DOHH2 (cell line): ENCODE data around the gene UPK3A.
A peak's percentile ranks its signal among the peaks of the same experiment; 100 is the strongest.

Source experiments
- H3F3A ChIP-seq: fragments of 200-600 bp; sonication (generic), shearing (Covaris generic); 2 replicates; pipeline ENCODE4 v1.6.0; 2016; ENCODE audit warnings: antibody characterized with exemption, mild to moderate bottlenecking; ENCODE audit not compliant: control insufficient read depth, insufficient read depth
- H3K27ac ChIP-seq: fragments of 200-600 bp; sonication (generic); 2 replicates; pipeline ENCODE4 v1.5.1; 2014; ENCODE audit warnings: low read depth, mild to moderate bottlenecking, low read length, moderate library complexity
- H3K27me3 ChIP-seq: fragments of 200-600 bp; sonication (generic); 2 replicates; pipeline ENCODE4 v1.6.1; 2014; ENCODE audit warnings: mild to moderate bottlenecking, low read length, mixed read lengths; ENCODE audit not compliant: control insufficient read depth
- H3K36me3 ChIP-seq: fragments of 200-600 bp; sonication (generic); 2 replicates; pipeline ENCODE4 v1.6.1; 2014; ENCODE audit warnings: mild to moderate bottlenecking, low read length, moderate library complexity, mixed read lengths; ENCODE audit not compliant: control insufficient read depth
- H3K4me1 ChIP-seq: fragments of 200-600 bp; sonication (generic); 2 replicates; pipeline ENCODE4 v1.6.1; 2014; ENCODE audit warnings: mild to moderate bottlenecking, low read length, mixed read lengths; ENCODE audit not compliant: control insufficient read depth
- H3K4me2 ChIP-seq: fragments of 200-600 bp; sonication (generic); 2 replicates; pipeline ENCODE4 v1.6.0; 2014; ENCODE audit warnings: mild to moderate bottlenecking, low read length, moderate library complexity
- H3K4me3 ChIP-seq: fragments of 200-600 bp; sonication (generic); 2 replicates; pipeline ENCODE4 v1.5.1; 2014; ENCODE audit warnings: mild to moderate bottlenecking, low read length, mixed read lengths
- H3K79me2 ChIP-seq: fragments of 200-600 bp; sonication (generic); 2 replicates; pipeline ENCODE4 v1.6.1; 2014; ENCODE audit warnings: mild to moderate bottlenecking, low read length, mixed read lengths; ENCODE audit not compliant: control insufficient read depth
- H3K9me2 ChIP-seq: fragments of 200-600 bp; sonication (generic); replicated peaks from 2 replicates; pipeline ENCODE4 v1.6.1; 2014; ENCODE audit warnings: mild to moderate bottlenecking, low read length, mixed read lengths; ENCODE audit not compliant: control insufficient read depth
- H3K9me3 ChIP-seq: fragments of 200-600 bp; sonication (generic); 2 replicates; pipeline ENCODE4 v1.6.1; 2014; ENCODE audit warnings: antibody characterized with exemption, low read length, mixed read lengths; ENCODE audit not compliant: control insufficient read depth, insufficient read depth
- H4K20me1 ChIP-seq: fragments of 200-600 bp; sonication (generic); 2 replicates; pipeline ENCODE4 v1.6.0; 2014; ENCODE audit warnings: low read depth, mild to moderate bottlenecking, antibody characterized with exemption, low read length, moderate library complexity; ENCODE audit not compliant: control insufficient read depth, insufficient read depth
- EZH2phosphoT487 ChIP-seq: fragments of 200-600 bp; sonication (generic); IDR thresholded peaks from 2 replicates; pipeline ENCODE4 v1.6.1; 2017; ENCODE audit warnings: borderline replicate concordance, mild to moderate bottlenecking, antibody characterized with exemption, low read length, moderate library complexity, mixed read lengths
- TF ChIP-seq, protein P1 (sequence below): fragments of 200-600 bp; sonication (generic); IDR thresholded peaks from one replicate; pipeline ENCODE4 v1.5.1; 2014; ENCODE audit warnings: antibody characterized with exemption, mild to moderate bottlenecking, low read depth, low read length; ENCODE audit not compliant: poor library complexity, severe bottlenecking

UPK3A gene

GRCh38 chr22:45308391-45308956, 23.7 kb downstream of the UPK3A start:
- Histone ChIP-seq H3K9me3 (no peaks in the 10 kb centered on the region), H3K79me2 (peaks cover 24% of the 10 kb centered on the region), H3K9me2 (no peaks in the 10 kb centered on the region), H3K4me2 (peak overlapping the region; percentile 89), H3K27me3 (no peaks in the 10 kb centered on the region), H3K36me3 (peaks cover 4% of the 10 kb centered on the region; the same call in 1 of the 2 replicates), H3K4me3 (no peak overlapping the region), H3F3A (no peaks in the 10 kb centered on the region), H3K4me1 (peaks cover 19% of the 10 kb centered on the region), H4K20me1 (peaks cover 5% of the 10 kb centered on the region; the same call in 1 of the 2 replicates), H3K27ac (no peak overlapping the region)
- TF ChIP-seq EZH2phosphoT487 = no peak
- TF ChIP-seq, protein P1, sequence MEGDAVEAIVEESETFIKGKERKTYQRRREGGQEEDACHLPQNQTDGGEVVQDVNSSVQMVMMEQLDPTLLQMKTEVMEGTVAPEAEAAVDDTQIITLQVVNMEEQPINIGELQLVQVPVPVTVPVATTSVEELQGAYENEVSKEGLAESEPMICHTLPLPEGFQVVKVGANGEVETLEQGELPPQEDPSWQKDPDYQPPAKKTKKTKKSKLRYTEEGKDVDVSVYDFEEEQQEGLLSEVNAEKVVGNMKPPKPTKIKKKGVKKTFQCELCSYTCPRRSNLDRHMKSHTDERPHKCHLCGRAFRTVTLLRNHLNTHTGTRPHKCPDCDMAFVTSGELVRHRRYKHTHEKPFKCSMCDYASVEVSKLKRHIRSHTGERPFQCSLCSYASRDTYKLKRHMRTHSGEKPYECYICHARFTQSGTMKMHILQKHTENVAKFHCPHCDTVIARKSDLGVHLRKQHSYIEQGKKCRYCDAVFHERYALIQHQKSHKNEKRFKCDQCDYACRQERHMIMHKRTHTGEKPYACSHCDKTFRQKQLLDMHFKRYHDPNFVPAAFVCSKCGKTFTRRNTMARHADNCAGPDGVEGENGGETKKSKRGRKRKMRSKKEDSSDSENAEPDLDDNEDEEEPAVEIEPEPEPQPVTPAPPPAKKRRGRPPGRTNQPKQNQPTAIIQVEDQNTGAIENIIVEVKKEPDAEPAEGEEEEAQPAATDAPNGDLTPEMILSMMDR = no peak

- Histone ChIP-seq H3K9me3 (no peaks in the 10 kb centered on the region), H3K9me2 (no peaks in the 10 kb centered on the region), H3K4me1 (peaks cover 19% of the 10 kb centered on the region), H3K4me2 (peak overlapping the region; percentile 89), H3K79me2 (peaks cover 26% of the 10 kb centered on the region), H3K4me3 (peak overlapping the region; percentile 71), H3F3A (no peaks in the 10 kb centered on the region), H3K27ac (no peak overlapping the region), H3K36me3 (peaks cover 4% of the 10 kb centered on the region; the same call in 1 of the 2 replicates), H4K20me1 (peaks cover 5% of the 10 kb centered on the region; the same call in 1 of the 2 replicates), H3K27me3 (no peaks in the 10 kb centered on the region)
- TF ChIP-seq, protein P1 = no peak
Observed at GRCh38 chr22:45308957-45309421, 24.2 kb downstream of the UPK3A start.

DNA sequence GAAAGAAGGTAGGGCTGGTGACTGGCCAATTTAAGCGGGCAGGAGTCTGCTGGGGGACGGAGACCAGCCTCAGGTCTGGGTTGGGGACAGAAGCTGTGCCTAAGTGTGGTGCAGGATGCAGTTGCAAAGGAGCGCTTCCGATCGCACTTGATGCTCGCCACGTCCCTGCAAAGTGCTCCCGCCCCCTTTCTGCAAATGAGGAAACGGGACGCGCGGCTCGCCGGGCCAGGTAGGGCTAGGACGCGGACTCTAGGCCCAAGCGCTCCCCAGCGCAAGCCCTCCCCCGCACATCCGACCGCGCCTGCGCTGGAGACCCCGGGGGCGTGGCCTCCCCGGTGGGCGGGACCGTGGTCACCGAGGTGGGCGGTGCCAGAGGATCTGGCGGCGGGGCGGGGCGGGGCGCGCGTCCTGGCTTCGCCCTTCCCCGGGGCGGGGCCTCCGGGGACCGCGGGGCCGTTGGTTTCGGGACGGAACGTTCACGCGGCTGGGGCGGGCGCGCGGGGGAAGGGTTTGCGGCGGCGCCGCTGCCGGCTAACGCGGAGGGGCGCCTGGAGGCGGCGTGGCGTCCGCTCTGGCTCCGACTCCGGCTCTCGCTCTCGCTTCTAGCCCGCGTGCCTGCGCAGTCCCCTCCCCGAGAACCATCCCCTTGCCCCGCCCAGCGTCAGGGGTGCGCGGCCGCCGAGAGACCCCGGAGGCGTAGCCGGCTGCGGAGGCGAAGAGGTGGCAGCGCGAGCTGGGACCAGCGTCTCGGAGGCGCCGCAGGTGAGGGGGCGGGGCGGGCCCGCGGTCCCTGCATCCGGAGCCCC, 24.9 kb downstream of the UPK3A start, which contains the start of gene FAM118A:
Gene FAM118A (plus strand): TSS at position 513 of the 806 bp plus-strand sequence. CDS start 12,446 bp downstream, outside the sequence.
- no peak for TF ChIP-seq EZH2phosphoT487
- TF ChIP-seq, protein P1 = no peak
- peaks cover 5% of the 10 kb centered on the region; the same call in 1 of the 2 replicates for H4K20me1 ChIP-seq
- no peaks in the 10 kb centered on the region for H3K9me3 ChIP-seq
- no peaks in the 10 kb centered on the region for H3F3A ChIP-seq
- H3K36me3 ChIP-seq = peaks cover 4% of the 10 kb centered on the region; the same call in 1 of the 2 replicates
- peak within 1 kb of the TSS; percentile 56 for H3K27ac ChIP-seq
- peaks cover 32% of the 10 kb centered on the region for H3K79me2 ChIP-seq
- H3K27me3 ChIP-seq = no peaks in the 10 kb centered on the region
- peak within 1 kb of the TSS; percentile 93 for H3K4me2 ChIP-seq
- peak within 1 kb of the TSS; percentile 77 for H3K4me3 ChIP-seq
- peaks cover 19% of the 10 kb centered on the region for H3K4me1 ChIP-seq
- H3K9me2 ChIP-seq = no peaks in the 10 kb centered on the region
